HK-2 (cell line): ENCODE results near the gene ERN1.

ENCODE experiments used
- DNase-seq: peaks from one replicate; pipeline ENCODE4 v3.0.0-alpha.2; 2018; ENCODE audit not compliant: unreplicated experiment

The ERN1 gene

DNA sequence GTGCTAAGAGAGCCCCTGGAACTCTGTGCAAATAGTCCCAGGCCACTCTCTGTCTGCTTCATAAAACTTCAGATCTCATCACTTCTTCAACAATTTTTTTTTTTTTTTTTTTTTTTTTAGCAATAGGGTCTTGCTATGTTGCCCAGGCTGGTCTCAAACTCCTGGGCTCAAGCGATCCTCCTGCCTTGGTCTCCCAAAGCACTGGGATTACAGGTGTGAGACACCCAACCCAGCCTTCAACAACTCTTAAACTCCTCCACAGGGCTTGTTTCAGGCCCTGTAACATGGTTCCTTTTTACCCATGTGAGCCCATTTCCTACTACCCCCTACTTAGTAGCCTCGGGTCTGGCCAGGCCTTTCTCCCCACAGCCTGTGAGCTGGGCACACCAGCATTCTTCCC, 70.2 kb downstream of the ERN1 start:
- DNase-seq = no peak

DNA sequence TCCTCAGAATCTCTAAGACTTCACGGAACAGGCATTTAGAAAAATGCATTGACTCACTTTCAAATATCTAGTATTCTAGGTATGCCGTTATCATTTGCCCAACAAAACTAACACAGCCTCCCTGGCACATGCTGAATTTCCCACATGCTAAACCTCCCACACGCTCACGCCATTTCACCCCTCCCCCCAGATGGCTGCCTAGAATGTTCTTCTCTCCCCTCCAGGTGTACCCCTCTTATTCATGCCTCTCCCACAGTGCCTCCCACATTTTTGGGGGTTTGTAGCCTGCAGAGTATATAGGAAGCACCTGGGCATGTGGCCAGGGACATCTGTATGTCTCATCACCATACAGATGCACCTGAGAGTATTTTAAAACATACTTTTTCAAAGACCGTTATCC, 71.3 kb downstream of the ERN1 start:
- DNase-seq = no peak

DNA sequence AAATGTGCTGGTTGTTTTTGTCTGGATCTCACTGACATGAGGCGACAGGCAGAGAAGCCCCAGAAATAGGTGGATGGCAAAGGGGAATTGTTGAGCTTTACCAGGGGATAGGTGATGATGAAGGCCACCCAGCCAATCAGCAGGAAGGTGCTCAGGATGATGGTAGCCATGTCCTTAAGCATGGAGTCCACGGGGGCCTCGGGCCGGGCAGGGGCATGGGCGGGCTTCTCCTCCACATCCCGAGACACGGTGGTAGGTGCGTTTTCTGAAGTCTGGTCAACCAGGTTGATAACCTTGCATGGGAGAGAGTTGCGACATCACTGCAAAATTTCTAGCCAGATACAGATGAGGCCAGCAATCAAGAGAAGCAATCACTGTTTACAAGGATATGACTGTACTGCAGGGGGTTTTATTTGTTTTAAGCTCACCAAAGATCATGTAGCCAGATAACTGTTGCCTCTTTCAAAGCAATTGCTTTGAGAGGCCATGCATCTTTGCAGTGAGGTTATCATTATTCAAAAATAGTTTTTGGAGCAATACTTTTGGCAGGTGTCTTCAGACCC, 72.2 kb downstream of the ERN1 start:
- DNase-seq = no peak

DNA sequence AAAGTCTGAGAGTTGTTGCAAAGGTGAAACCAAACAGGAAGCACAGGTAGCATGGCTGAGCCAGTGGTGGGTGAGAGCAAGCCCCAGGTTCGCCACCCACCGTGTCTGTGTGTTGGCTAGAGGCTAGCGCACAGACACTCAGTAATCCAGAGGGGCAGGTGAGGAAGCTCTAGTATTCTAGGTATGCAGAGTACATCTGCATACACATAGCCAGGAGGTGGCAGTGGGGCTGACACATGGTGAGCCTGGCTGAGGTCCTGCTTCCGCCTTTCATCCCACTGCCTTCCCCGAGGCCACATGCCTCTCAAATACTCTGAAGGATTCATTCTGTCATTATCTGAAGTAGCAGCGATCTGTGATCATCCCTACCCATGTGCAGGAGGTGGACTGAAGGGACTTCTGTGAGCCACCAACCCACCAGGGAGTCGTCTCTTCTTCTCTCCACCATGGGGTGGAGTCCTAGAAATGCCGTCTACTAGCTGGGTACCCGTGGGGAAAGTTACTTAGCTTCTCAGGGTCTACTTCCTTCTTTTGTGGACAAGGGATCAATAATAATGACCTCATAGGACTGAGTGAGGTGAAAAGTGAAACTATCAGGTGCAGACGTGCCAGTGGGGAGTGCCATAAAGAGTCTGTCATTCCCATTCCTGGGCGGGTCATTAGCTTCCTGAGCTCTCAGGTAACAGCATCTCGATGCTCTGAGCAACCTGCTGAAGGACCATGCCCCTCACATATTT, 73.5 kb downstream of the ERN1 start:
- no peak for DNase-seq

DNA sequence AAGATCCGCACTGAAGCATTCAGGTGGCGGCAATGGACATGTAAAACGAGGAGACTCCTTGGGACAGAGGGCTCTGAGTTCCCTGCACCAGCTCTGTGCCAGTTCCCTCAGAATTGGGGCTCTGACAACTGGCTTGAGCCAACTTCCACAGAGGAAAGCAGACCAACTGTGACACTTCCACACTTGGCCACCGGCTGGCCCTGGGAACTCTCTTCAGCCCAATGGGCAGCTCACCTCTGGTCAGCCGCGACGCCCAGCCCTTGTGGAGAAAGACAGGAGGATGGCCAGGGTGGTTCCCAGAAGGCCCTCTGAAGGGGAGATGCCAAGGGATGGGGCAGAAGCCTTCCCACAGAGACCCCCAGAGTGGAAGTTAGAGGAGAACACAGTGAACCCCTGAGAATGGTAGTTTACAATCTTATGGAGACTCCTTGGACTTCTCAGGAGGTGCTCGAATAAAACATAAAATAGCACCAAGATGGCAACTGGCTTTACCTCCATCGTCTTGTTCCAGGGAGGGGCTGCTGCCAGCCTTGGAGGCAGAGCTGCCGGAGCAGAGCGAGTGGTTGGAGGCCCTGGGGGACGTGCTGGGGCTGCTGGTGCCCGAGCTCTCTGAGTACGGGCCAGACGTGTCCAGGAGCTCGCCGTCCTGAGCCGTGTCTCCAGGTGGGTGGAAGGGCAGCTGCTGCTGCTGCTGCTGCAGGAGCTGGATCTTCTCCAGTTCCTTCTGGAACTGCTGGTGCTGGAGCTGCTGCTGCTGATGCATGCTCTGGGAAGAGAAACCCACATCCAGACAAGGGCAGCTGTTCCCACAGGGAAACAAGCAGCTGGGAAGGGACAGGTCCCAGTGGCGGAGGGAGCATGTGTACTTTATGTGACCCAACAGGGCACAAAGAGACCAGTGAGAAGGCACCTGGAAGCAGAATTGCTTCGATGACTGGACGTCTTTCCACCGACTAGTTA, 74.5 kb downstream of the ERN1 start:
- no peak for DNase-seq

DNA sequence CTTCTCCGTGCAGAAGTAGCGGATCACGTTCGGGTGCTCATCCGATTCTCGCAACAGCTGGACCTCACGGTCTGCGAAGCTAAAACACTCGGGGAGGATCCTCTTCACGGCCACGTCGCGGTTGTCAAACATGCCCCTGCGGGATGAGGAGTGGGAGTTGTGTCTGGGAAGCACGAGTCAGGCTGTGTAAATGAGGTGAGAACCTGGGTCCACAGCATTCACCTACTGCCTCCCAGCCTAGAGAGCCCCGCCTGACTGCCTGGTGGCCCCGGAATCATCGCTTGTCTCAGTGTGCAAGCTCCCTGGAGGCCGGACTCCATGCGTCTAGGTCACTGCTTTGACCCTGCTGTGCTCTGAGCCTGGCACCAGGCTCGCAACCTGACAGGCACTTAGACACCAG, 75.6 kb downstream of the ERN1 start:
- no peak for DNase-seq

DNA sequence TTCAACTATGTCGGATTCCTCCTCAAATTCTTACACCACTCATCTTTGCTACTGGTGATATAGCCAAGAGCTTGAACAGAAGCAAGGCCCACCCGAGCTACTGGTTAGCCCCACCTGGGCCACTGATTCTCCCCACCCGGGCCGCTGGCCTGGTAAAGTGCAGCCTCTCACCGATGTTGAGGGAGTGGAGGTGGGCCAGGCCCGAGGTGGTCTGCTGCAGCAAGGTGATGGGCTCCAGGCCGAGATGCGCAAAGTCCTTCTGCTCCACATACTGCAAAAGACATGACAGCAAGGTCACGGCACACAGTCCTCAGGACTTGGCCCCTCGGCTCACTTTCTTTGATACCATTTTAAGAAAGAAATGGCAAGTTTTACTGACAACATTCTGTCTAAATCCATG, 76.8 kb downstream of the ERN1 start:
- no peak for DNase-seq

DNA sequence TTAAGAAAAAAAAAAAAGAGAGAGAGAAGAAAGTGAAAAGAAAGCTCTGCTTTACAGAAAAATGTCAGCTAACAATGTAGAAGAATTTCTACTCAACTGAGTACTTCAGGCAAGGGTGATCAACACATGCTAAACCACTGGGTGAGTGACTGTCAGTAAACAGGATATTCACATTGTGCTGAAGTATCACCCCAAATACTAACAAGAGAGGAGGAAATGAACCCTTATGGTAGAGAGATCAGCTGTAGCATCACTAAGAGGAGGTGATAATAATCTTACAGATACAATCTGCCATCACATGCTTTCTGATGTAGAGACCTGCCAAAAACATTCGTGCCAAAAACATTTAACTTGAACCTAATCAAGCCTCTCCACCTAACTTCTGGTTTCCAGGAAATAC, 78.8 kb downstream of the ERN1 start:
- no peak for DNase-seq

DNA sequence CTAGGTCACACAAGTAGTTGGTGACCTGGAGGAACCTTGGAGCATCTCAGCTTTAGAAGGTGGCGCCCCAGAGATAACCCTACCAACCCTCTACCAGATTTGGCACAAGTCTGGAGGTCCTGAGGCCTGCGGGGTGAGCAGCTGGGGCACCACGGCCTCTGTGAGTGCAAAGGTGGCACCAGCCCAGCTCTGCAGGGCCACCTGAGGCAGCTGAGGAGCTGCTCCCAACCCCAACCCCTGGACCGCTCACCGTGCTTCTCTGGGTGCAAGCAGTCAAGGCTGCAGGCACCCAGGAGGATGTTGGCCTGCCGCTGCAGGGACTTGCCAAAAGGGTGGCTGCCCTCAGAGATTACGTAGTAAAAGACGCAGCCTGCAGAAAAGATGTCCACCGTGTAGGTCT, 81.1 kb downstream of the ERN1 start:
- no peak for DNase-seq

DNA sequence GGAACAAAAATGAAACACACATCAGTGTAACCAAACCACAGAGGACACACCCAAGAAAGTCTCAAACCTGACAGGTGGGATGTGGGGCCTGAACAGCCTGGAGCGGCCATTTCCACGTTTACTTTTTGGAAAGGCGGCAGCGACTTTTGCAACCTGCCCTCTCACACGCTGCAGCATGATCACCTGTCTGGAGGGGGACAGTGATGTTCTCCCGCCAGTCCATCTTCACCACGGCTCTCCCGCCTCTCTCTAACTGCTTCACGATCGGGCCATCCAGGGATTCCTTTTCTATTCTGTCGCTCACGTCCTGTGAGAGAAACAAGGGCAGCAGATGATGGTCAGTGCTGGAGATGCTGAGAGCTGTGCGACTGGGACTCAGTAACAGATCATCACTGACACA, 84.8 kb downstream of the ERN1 start:
- no peak for DNase-seq

DNA sequence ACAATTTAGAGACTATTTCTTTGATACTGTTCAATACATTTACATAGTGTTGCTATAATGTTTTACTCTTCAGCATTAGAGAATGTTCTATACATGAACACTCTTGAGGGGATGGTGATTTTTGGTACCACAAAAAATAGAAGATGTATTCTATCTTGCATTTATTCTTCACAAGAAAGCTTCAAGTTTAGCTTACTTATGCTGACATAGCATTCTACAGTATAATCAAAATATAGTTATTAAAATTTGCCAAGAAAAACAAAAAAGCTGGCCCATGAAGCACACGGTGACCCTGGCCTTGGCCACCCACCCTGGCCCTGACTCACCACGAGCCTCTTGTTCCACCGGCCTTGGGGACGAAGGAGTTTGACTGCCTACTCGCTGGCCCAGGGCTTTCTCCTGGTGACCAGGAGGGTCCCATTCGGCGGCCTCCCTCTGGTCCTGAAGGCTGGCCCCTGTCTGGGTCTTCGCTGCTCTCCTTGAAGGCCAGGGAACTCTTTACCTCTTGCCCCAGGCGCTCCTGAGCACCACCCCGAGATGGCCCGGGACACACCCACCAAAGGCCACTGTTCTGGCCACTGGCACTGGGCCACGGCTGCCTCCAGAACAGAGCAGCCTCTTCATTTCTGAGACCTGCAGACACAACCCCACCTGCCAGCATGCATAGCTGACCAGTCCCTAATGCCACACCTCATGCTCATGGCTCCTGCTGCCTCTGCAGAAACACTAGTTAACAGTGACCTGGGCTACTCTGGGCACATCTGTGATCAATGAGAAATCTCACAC, 87.1 kb downstream of the ERN1 start:
- DNase-seq = no peak

DNA sequence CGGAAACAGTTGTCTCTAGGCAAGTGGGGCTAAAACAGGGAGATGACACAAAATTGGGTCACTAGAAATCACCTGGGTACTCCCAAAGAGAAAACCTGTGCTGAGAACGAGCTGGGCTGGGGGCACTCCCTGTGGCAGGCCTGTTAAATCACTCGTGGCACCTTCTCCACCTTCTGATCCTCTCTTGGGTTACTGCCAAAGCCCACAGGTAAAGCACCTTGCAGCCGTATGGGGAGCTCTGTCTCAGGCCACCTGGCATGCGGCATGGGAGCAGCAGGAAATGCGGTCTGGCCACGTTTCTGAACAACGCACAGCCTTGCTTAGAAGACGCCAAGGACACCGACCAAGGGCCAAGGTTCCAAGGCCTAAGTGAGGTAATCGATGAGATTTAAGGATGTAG, 88.0 kb downstream of the ERN1 start:
- no peak for DNase-seq

DNA sequence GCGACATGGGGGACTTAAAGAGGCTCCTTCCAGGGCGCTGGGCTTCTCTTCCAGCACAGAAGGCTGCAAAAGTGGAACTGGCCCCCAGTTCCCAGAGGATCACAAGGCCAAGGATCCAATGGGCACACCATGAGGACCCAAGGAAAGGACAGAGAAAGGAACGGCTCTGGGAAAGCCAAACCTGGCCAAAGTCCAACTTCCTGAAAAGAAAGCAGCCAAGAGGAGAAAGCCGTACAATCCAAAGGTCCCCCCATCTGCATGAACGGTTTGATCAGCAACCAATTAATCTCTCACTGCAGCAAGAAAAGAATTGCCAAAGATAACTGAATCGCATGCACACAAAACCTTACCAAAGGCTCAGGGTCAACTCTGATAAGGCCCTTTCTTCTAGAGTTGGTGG, 89.7 kb downstream of the ERN1 start:
- no peak for DNase-seq

DNA sequence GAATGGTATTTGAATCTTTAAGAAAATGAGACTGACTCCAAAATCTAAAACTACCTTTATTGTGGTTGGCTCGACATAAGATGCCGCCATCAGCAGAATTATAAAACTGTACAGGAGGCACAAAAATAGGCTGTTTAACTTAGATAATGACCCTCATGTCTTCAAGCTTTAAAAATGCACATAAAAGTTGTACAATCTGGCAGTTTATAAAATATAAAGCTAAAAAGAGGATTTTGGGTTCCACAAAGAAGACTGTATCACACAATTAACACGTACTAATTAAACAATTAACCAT, 90.9 kb downstream of the ERN1 start:
- DNase-seq = no peak

DNA sequence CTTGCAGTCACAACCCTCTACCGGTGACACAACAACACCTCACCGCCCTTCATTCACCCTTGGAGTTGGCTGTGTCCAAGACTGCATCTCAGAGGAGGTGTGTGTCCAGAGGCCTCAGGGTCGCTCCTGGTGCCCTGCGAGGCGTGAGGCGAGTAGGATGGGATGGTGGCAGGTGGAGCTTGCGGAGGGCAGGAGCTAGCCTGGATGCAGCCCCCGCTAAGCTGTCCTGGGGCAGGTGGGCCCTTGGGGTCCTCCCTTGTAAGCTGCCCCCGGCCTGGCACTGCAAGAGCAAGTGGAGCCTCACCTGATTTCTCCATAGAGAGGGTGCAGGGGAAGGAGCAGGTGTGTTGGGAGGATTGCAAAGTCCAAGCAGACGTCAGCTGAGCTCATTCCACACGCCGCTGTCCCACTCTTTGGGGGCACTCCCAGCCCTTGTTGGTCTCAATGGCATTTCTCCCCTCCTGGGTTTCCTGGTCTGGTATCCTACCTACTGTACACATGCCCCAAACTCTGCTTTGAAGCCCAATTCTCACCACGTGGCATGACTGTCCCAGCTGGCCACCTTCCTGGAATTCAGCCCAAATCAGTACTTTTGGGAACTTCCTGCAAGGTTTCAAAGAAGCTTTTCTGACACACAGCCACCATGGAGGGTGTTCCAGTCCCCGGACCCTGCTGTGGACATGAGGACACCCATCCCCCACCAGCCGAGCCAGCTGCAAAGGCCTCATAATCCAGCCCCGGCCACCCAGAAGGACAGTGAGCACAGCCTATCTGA, 91.4 kb downstream of the ERN1 start:
- no peak for DNase-seq

DNA sequence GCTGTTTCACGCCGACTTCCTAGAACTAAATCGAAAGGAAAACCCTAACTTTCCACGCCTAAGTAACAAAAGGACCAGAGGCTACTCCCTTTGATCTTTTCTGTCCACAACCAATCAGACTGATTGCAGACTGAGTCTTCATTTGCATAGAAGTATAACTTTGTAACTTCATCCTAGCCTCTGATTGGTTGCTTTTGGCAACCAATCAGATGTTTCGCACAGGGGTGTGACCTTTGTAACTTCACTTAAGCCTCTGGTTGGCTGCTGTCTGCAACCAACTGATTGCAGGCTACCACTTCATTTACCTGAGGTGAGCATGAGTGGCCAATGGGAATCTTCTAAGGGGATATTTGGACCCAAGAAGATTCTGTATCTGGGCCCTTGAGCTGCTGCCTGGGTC, 92.1 kb downstream of the ERN1 start:
- no peak for DNase-seq

DNA sequence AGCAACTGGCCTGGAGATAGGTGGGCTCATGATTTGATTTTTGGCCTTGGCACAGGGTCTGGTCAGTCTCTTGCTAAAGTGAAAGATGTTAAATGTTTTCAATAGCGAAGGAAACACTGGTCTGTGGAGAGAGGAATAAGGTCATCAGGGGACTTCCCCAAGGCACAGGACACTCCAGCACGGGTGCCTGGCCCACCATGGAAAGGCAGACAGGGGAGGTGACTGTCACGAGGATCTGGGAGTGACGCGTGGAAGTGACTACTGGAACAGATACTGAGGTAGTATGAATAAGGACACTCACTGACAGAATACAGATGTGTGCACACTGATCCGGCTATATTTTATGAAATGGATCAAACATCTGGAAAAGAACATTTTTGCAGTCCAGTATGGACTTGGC, 92.8 kb downstream of the ERN1 start:
- no peak for DNase-seq

DNA sequence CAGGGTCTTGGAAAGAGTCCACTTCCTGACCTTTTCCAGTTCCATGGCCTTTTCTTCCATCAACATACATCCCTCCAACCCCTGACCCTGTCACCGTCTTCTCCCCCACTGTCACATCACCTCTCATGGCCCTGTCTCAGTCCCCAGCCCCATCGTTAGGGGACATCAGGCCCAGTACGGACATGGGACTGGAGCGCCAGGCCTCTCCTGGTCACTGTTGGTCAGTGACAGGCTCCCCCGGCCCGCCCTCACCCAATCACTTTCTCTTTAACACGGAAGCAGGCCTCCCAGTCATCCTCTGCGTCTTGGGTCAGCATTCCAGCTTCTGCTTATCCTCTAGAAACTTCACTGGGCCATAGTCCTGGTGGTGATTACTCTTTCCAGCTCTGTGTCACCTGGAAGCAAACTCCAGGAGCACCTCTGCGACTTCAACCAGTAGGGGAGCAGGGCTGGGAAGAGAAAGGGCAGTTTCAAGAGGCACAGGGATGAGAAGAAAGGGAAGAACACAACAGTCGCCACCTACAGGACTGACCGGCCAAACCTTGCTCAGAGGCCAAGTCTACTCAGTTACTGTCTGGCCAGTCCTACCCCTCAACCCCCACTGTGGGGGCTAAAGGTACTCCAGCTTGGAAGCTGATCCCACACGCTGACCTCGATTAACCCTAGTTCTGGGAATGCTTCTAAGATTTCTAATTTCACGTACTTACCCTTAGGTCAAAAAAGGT, 93.6 kb downstream of the ERN1 start:
- DNase-seq = no peak

DNA sequence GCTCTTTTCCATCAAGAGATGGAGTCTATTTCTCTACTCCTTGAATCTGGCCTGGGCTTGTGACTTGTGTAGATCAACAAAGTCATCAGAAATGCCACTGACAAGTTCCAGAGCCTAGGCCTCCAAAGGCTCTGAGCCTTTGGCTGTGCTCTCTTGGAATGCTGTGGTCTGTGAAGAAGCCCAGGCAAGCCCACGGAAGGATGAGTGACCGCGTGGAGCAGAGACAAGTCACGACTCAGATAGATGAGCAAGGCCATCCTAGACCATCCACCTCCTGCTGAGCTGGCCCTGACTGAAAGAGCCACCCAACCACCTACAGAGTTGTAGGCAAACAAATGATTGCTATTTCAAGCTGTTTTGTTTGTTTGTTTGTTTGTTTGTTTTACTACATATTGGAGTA, 97.9 kb downstream of the ERN1 start:
- peak; percentile 36 for DNase-seq

DNA sequence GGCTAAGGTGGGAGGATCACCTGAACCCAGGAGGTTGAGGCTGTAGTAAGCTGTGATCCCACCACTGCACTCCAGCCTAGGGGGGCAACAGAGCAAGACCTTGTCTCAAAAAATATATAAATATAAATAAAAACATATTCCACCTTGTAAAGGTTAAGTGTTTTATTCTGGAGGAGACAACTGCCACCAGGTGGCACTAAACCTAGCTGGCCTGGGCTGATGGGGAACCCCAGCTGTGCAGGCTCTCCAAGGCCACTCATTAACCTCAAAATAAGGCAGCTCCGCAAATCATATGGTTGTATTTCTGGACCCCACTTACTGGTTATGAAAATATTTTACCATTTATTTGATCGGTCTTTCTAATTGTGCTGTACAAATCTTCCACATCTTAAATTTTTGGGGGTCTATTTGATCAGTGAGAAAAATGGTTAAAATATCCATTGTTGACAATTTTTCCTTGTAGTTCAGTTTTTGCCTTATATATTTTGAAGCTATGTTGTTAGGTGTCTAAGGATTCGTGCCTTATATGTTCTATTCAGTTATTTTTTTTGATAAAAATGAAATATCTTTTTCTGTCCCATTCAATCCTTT, 101.0 kb downstream of the ERN1 start:
- DNase-seq = peak; percentile 49
